ENCODE data around the gene FRMD4A.

GRCh38 chr10:13751191-13751764 lies 579.4 kb downstream of the FRMD4A start:
- 0 out of 2 replicates have a peak, but pooled peaks have one; percentile 9 for TF ChIP-seq JUNB (IDR thresholded peaks at IDR 0.05)
- no peak for TF ChIP-seq ZNF24 (IDR thresholded peaks at IDR 0.05)
- TF ChIP-seq CTCF (IDR thresholded peaks at IDR 0.05 in 2 of 3, conservative IDR thresholded peaks at IDR 0.05 in 1 of 3; ENCODE audit: control insufficient read depth in 2 of 3, extremely low read depth in 1 of 3, insufficient read depth in 1 of 3, low read depth in 3 of 3, low read length in 3 of 3), result no peak

All from GM12878 (cell line).